ENCODE measurements around the gene ARHGEF39.
"Not testable (repeated sequence)": the region's sequence is repeated elsewhere in the genome, so short reads cannot be mapped to it uniquely, and the experiment has no call there.

DNA sequence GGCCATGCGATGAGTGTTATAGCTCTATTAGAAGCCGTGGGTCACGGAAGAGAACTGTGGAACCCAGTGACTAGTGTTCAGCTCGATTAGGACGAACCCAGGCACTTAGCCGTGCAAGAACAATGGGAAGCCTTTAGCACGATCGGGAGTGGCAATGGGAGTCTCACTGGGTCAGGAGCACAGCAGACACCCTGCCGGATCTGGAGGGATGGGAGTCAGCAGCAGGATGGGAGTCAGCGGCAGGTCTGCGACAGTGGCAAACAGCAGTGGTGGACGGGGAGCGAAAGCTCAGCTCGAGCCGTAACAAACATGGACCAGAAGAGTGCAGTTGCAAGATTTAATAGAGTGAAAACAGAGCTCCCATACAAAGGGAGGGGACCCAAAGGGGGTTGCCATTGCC, 24.6 kb downstream of the ARHGEF39 start:
- not testable (repeated sequence) for TF ChIP-seq CTCF, POLR2A (IDR thresholded peaks at IDR 0.05)

Measured in tibial nerve (tissue), 3 donors.